Measurements from ENCODE around the gene PLAGL2. TPM values are rescaled to one million over a fixed set of nuclear protein-coding genes. Genes with fewer than 3 reads are reported as not detected.
"Not testable (repeated sequence)": the region's sequence is repeated elsewhere in the genome, so short reads cannot be mapped to it uniquely, and the experiment has no call there.

Gene PLAGL2
- total and polyA plus RNA-seq, 2 experiments from 2014 or later = 13.2 to 28.2 TPM

DNA sequence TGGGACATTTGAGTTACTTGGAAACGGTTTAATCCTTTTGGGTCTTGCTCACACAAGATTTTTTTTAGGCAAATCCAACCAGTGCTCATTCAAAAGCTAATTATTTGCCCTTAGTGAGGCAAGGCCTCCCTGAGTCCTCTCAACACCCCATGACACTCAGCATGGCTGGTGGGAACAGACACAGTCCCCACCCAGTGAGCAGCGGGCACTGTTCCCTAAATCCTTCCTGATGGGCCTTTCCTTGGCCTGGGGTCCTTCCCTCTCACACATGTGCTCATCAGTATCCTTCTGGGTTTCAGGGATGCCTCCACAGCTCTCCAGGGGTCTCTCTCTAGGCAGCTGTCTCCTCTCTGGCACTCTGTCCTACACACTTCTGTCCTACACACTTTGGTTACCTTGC is 28.0 kb downstream of the PLAGL2 start:
- H3K9me2 ChIP-seq (ENCODE audit: insufficient read depth) = peaks cover 8% of the 10 kb centered on the region
- H3K27ac ChIP-seq (ENCODE audit: low read depth) = no peak overlapping the region
- H3K4me3 ChIP-seq = no peak overlapping the region
- ATAC-seq (no peak), DNase-seq (ENCODE audit: low spot score) (no peak)
- H3K4me2 ChIP-seq = no peak overlapping the region
- no peak overlapping the region for H2AFZ ChIP-seq
- Mint-ChIP-seq H3K4me1 (no peaks in the 10 kb centered on the region), H3K27ac (no peak overlapping the region), H3K36me3 (ENCODE audit: low read depth) (peaks cover 12% of the 10 kb centered on the region), H3K27me3 (ENCODE audit: insufficient read depth, low read depth, poor library complexity) (peaks cover 7% of the 10 kb centered on the region), H3K4me3 (no peak overlapping the region), H3K9me3 (peaks cover 19% of the 10 kb centered on the region)
- H3K27me3 ChIP-seq (ENCODE audit: insufficient read depth) = no peaks in the 10 kb centered on the region
- H3K36me3 ChIP-seq (ENCODE audit: insufficient read depth) = no peaks in the 10 kb centered on the region
- no peaks in the 10 kb centered on the region for H3K4me1 ChIP-seq (ENCODE audit: insufficient read depth)
- no peak for TF ChIP-seq ETS1 (IDR thresholded peaks at IDR 0.05)
- TF ChIP-seq ZNF114 (CRISPR knock-in tag; IDR thresholded peaks at IDR 0.05) = no peak
- no peaks in the 10 kb centered on the region for H3F3A ChIP-seq (replicated peaks; ENCODE audit: low read depth)
- no peaks in the 10 kb centered on the region for H4K20me1 ChIP-seq (replicated peaks; ENCODE audit: insufficient read depth)
- no peaks in the 10 kb centered on the region for H3K79me2 ChIP-seq (replicated peaks; ENCODE audit: insufficient read depth)

- H4K20me1 ChIP-seq (replicated peaks; ENCODE audit: insufficient read depth); H3K79me2 ChIP-seq (replicated peaks; ENCODE audit: insufficient read depth); DNase-seq (ENCODE audit: low spot score); H3K4me1 Mint-ChIP-seq; H3K4me2 ChIP-seq; ATAC-seq; H3K36me3 ChIP-seq (ENCODE audit: insufficient read depth); H3K4me1 ChIP-seq (ENCODE audit: insufficient read depth); H3K4me3 ChIP-seq; H3F3A ChIP-seq (replicated peaks; ENCODE audit: low read depth); H3K4me3 Mint-ChIP-seq; H3K27ac Mint-ChIP-seq; H3K27ac ChIP-seq (ENCODE audit: low read depth); H3K27me3 ChIP-seq (ENCODE audit: insufficient read depth); H3K9me2 ChIP-seq (ENCODE audit: insufficient read depth); H2AFZ ChIP-seq; H3K27me3 Mint-ChIP-seq (ENCODE audit: insufficient read depth, low read depth, poor library complexity): not testable (repeated sequence)
- Mint-ChIP-seq H3K9me3 (peaks cover 29% of the 10 kb centered on the region), H3K36me3 (ENCODE audit: low read depth) (peaks cover 12% of the 10 kb centered on the region)
Observed at GRCh38 chr20:32177696-32178095, 29.8 kb downstream of the PLAGL2 start.

- H3K4me3 ChIP-seq = no peak overlapping the region
- Mint-ChIP-seq H3K27me3 (ENCODE audit: insufficient read depth, low read depth, poor library complexity) (peaks cover 7% of the 10 kb centered on the region), H3K4me1 (peaks cover 11% of the 10 kb centered on the region), H3K27ac (peak overlapping the region; percentile 79), H3K36me3 (ENCODE audit: low read depth) (peaks cover 31% of the 10 kb centered on the region), H3K4me3 (no peak overlapping the region), H3K9me3 (no peaks in the 10 kb centered on the region)
- H3F3A ChIP-seq (replicated peaks; ENCODE audit: low read depth) = 0 out of 2 replicates have a peak, but pooled peaks cover 4% of the 10 kb centered on the region
- no peaks in the 10 kb centered on the region for H3K79me2 ChIP-seq (replicated peaks; ENCODE audit: insufficient read depth)
- 0 out of 2 replicates have a peak, but pooled peaks cover 3% of the 10 kb centered on the region for H3K36me3 ChIP-seq (ENCODE audit: insufficient read depth)
- H4K20me1 ChIP-seq (replicated peaks; ENCODE audit: insufficient read depth) = peaks cover 9% of the 10 kb centered on the region; the same call in 1 of the 2 replicates
- DNase-seq (ENCODE audit: low spot score) (peak; percentile 91), ATAC-seq (peak; percentile 96)
- no peaks in the 10 kb centered on the region for H3K9me2 ChIP-seq (ENCODE audit: insufficient read depth)
- H3K4me2 ChIP-seq = no peak overlapping the region
- no peak for TF ChIP-seq JUNB (IDR thresholded peaks at IDR 0.05; ENCODE audit: unreplicated experiment)
- TF ChIP-seq REST (IDR thresholded peaks at IDR 0.05; ENCODE audit: unreplicated experiment) = no peak
- H3K4me1 ChIP-seq (ENCODE audit: insufficient read depth) = peaks cover 5% of the 10 kb centered on the region; the same call in 1 of the 2 replicates
- H3K27ac ChIP-seq (ENCODE audit: low read depth) = no peak overlapping the region
- H3K27me3 ChIP-seq (ENCODE audit: insufficient read depth) = no peaks in the 10 kb centered on the region
- no peak overlapping the region for H2AFZ ChIP-seq
Observed at GRCh38 chr20:32168184-32168910, 39.2 kb downstream of the PLAGL2 start.

Measured in GM23338 (cell line).